DOHH2 (cell line): ENCODE data around the gene UBE2H.
A peak's percentile ranks its signal among the peaks of the same experiment; 100 is the strongest.

Source experiments
- H3F3A ChIP-seq: fragments of 200-600 bp; sonication (generic), shearing (Covaris generic); 2 replicates; pipeline ENCODE4 v1.6.0; 2016; ENCODE audit warnings: antibody characterized with exemption, mild to moderate bottlenecking; ENCODE audit not compliant: control insufficient read depth, insufficient read depth
- H3K27ac ChIP-seq: fragments of 200-600 bp; sonication (generic); 2 replicates; pipeline ENCODE4 v1.5.1; 2014; ENCODE audit warnings: low read depth, mild to moderate bottlenecking, low read length, moderate library complexity
- H3K27me3 ChIP-seq: fragments of 200-600 bp; sonication (generic); 2 replicates; pipeline ENCODE4 v1.6.1; 2014; ENCODE audit warnings: mild to moderate bottlenecking, low read length, mixed read lengths; ENCODE audit not compliant: control insufficient read depth
- H3K36me3 ChIP-seq: fragments of 200-600 bp; sonication (generic); 2 replicates; pipeline ENCODE4 v1.6.1; 2014; ENCODE audit warnings: mild to moderate bottlenecking, low read length, moderate library complexity, mixed read lengths; ENCODE audit not compliant: control insufficient read depth
- H3K4me1 ChIP-seq: fragments of 200-600 bp; sonication (generic); 2 replicates; pipeline ENCODE4 v1.6.1; 2014; ENCODE audit warnings: mild to moderate bottlenecking, low read length, mixed read lengths; ENCODE audit not compliant: control insufficient read depth
- H3K4me2 ChIP-seq: fragments of 200-600 bp; sonication (generic); 2 replicates; pipeline ENCODE4 v1.6.0; 2014; ENCODE audit warnings: mild to moderate bottlenecking, low read length, moderate library complexity
- H3K4me3 ChIP-seq: fragments of 200-600 bp; sonication (generic); 2 replicates; pipeline ENCODE4 v1.5.1; 2014; ENCODE audit warnings: mild to moderate bottlenecking, low read length, mixed read lengths
- H3K79me2 ChIP-seq: fragments of 200-600 bp; sonication (generic); 2 replicates; pipeline ENCODE4 v1.6.1; 2014; ENCODE audit warnings: mild to moderate bottlenecking, low read length, mixed read lengths; ENCODE audit not compliant: control insufficient read depth
- H3K9me2 ChIP-seq: fragments of 200-600 bp; sonication (generic); replicated peaks from 2 replicates; pipeline ENCODE4 v1.6.1; 2014; ENCODE audit warnings: mild to moderate bottlenecking, low read length, mixed read lengths; ENCODE audit not compliant: control insufficient read depth
- H3K9me3 ChIP-seq: fragments of 200-600 bp; sonication (generic); 2 replicates; pipeline ENCODE4 v1.6.1; 2014; ENCODE audit warnings: antibody characterized with exemption, low read length, mixed read lengths; ENCODE audit not compliant: control insufficient read depth, insufficient read depth
- H4K20me1 ChIP-seq: fragments of 200-600 bp; sonication (generic); 2 replicates; pipeline ENCODE4 v1.6.0; 2014; ENCODE audit warnings: low read depth, mild to moderate bottlenecking, antibody characterized with exemption, low read length, moderate library complexity; ENCODE audit not compliant: control insufficient read depth, insufficient read depth
- EZH2phosphoT487 ChIP-seq: fragments of 200-600 bp; sonication (generic); IDR thresholded peaks from 2 replicates; pipeline ENCODE4 v1.6.1; 2017; ENCODE audit warnings: borderline replicate concordance, mild to moderate bottlenecking, antibody characterized with exemption, low read length, moderate library complexity, mixed read lengths
- TF ChIP-seq, protein P1 (sequence below): fragments of 200-600 bp; sonication (generic); IDR thresholded peaks from one replicate; pipeline ENCODE4 v1.5.1; 2014; ENCODE audit warnings: antibody characterized with exemption, mild to moderate bottlenecking, low read depth, low read length; ENCODE audit not compliant: poor library complexity, severe bottlenecking

Gene UBE2H

DNA sequence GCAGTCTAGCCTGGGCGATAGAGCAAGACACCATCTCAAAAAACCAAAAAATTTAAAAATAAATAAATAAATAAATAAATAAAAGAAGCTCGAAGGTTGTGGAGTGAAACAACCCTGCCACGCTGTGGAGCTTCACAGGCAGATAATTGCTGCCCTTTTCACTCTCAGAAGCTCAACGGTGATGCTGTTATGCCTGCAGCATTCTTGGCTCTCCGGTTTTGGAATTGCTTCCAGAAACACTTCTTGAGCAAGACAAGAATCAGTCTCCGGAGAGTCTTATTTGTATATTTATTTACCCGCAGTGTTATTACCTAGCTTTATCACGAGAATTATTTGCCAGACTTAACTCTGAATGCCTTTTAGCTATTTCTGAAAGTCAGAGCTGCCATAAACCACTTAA, 40.5 kb upstream of the UBE2H start:
- Histone ChIP-seq H4K20me1 (no peaks in the 10 kb centered on the region), H3K27ac (no peak overlapping the region)

DNA sequence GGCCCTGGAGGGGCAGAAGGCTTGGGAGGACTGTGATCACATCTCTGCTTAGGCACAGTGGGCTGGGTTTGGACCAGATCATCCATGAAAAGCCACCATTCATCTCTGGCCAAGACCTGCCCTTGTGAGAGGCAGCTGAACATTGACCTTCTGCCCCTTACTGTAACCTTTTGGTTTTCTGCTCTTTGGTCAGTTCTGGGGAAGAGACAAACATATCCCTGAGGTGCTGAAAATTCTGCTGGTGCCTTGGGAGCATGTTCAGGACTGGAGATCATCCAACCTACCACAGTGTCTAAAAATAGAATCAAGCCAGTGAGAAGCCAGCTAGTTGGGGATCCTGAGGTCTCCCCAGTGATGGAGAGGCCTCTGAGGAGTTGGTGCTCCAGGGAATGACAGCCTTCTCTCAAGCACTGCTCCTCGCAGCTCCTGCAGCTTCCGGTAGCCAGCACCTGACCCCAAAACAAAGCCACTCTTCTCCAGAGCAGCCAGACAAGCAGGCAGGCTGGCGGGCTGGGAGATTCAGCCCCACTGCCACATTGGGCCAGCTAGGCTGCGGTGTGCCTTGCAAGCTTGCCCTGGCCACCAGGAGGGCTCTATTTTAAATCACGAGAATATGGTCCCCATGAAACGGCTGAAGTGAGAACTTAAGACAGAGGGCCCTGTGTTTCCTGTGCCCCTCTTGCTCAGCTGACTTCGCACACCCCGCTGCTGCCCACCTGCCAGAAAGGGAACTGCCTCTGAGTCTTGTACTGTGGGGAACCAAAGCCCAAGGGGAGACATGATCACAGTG, 37.8 kb upstream of the UBE2H start:
- Histone ChIP-seq H3K27ac (no peak overlapping the region), H3F3A (no peaks in the 10 kb centered on the region), H3K27me3 (no peaks in the 10 kb centered on the region), H3K9me3 (no peaks in the 10 kb centered on the region), H3K9me2 (no peaks in the 10 kb centered on the region), H3K36me3 (no peaks in the 10 kb centered on the region), H3K79me2 (no peaks in the 10 kb centered on the region), H4K20me1 (no peaks in the 10 kb centered on the region), H3K4me3 (no peak overlapping the region), H3K4me2 (peak overlapping the region; percentile 32), H3K4me1 (peaks cover 11% of the 10 kb centered on the region)
- TF ChIP-seq EZH2phosphoT487: no peak
- TF ChIP-seq, protein P1, sequence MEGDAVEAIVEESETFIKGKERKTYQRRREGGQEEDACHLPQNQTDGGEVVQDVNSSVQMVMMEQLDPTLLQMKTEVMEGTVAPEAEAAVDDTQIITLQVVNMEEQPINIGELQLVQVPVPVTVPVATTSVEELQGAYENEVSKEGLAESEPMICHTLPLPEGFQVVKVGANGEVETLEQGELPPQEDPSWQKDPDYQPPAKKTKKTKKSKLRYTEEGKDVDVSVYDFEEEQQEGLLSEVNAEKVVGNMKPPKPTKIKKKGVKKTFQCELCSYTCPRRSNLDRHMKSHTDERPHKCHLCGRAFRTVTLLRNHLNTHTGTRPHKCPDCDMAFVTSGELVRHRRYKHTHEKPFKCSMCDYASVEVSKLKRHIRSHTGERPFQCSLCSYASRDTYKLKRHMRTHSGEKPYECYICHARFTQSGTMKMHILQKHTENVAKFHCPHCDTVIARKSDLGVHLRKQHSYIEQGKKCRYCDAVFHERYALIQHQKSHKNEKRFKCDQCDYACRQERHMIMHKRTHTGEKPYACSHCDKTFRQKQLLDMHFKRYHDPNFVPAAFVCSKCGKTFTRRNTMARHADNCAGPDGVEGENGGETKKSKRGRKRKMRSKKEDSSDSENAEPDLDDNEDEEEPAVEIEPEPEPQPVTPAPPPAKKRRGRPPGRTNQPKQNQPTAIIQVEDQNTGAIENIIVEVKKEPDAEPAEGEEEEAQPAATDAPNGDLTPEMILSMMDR: no peak

More for the DNA sequence above, 40.5 kb upstream of the UBE2H start:
- Histone ChIP-seq H3K9me3 (no peaks in the 10 kb centered on the region), H3K9me2 (no peaks in the 10 kb centered on the region), H3K4me1 (peaks cover 11% of the 10 kb centered on the region), H3K4me2 (no peak overlapping the region), H3K79me2 (no peaks in the 10 kb centered on the region), H3K27me3 (no peaks in the 10 kb centered on the region; the same call in 1 of the 2 replicates), H3K36me3 (no peaks in the 10 kb centered on the region), H3K4me3 (no peak overlapping the region), H3F3A (no peaks in the 10 kb centered on the region)
- TF ChIP-seq EZH2phosphoT487: no peak
- TF ChIP-seq, protein P1: no peak

DNA sequence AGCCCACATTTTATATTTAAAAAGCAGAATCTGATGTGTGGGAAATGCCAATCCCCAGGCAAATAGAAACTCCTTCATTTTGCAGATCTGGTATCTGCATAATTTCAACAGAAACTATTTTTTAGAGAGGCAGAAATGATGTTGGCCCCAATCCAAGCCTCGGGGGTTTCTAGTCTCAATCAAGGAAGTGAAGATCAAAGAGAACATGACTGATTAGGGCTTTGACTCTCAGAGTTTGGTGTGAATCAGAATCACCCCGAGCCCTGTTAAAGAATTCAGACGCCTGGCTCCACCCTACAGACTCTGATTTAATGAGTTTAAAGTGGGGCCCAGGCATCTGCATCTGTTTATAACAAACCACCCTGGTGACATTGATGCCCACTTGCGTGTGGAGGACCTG, 36.7 kb upstream of the UBE2H start:
- H3K27ac ChIP-seq: no peak overlapping the region
- H3F3A ChIP-seq: no peaks in the 10 kb centered on the region
- no peaks in the 10 kb centered on the region for H3K27me3 ChIP-seq
- no peaks in the 10 kb centered on the region for H3K79me2 ChIP-seq
- H3K4me1 ChIP-seq: peaks cover 11% of the 10 kb centered on the region
- TF ChIP-seq, protein P1: no peak
- TF ChIP-seq EZH2phosphoT487: no peak
- no peaks in the 10 kb centered on the region for H3K9me3 ChIP-seq
- H3K4me3 ChIP-seq: no peak overlapping the region
- no peaks in the 10 kb centered on the region for H3K36me3 ChIP-seq
- no peak overlapping the region for H3K4me2 ChIP-seq
- no peaks in the 10 kb centered on the region for H4K20me1 ChIP-seq
- H3K9me2 ChIP-seq: no peaks in the 10 kb centered on the region
